HTR-8/SVneo (cell line): Measurements from ENCODE around the gene VEGFA.

Source experiments
- DNase-seq: peaks from one replicate; pipeline ENCODE4 v3.0.0; 2011; ENCODE audit warnings: low spot score, mixed read lengths; ENCODE audit not compliant: insufficient read length
- FAIRE-seq: peaks from 2 replicates; lab custom pipeline; 2011; peaks lifted over from hg19 to GRCh38; lab: Jason Lieb, UNC

VEGFA gene

DNA sequence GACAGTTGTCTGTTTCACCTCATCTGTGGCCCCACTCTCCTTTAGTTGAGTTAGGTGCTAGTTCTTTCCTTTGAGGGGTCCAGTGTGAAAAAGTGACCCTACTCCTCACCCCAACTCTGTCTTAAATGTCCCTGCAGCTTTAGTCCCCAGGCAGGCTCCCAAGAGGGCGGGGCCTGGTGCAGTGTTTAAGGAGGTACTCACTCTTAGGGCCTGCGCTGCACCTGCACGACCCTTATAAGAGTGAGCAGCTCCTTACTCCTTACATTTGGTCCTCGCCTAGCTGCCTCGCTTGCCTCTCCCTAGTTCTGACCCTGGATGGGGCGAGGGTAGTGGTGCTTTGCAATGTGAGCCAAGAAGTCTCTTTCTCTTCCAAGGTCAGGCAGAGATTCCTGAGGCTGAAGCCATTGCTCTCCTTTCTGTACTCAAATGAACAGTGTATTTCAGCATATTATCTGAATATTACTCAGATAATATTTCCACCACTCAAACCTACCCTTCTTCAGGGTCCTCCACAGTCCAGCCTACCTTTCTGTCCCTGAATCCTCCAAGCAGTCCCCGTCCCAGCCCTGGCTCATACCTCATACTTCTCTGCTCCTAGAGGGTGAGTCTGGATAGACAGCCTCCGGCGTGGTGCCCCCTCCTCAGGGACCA, 11.9 kb upstream of the VEGFA start:
- no peak for FAIRE-seq
- DNase-seq: no peak

DNA sequence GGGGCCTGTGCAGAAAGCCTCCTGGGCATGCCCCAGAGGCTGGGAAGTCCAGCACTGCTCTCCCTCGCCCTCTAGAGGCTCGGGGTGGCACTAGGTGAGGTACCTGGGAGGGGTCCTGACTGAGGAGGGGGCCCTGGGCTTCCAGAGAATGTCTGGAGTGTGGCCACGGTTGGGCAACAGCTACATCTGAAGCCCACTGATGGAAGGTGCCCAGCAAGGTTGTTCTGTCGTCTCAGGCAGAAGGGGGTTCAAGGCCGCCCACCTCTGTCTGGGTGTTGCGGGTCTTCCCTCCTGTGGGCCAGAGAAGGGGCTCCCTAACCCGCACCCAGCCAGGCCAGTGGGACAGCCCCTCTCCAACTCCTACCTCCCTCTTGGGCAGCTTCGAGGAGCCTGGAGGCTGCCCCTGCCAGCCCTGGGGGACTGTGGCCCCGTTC, 11.4 kb upstream of the VEGFA start:
- DNase-seq (no peak), FAIRE-seq (no peak)

DNA sequence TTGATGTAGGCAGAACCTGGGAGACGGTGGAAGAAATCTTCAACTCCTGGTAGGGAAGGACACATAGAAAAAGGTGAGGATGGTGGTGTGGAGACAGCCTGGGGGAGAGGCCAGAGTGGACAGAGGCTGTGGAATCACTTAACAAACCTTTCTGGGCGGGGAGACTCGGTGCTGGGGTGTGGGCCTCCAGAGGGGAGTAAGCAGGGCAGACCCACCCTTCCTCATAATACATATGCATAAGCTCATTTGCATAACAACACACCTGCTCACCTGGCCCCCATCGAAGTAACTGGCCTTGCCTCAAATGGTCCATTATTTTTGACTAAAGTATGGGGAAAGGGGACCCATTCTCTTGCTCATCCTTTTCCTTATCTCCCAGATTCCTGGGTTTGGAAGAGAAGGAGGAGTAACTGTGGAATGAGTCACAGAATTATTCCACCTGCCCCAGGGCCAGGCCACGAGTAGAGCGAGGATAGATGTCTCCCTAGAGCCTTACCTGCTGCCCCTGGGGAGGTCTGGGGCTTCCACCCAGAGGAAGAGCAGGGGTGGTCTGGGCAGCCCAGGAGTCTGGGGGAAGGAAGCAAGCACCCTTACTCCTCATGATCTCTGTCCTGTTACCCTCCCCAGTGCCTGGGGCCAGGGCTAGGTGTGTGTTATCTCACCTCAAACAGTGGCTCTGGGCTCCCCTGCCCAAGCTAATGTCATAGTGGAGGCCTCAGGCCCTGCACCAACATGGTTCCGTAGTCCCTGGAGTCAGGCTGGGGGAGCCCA, 10.7 kb upstream of the VEGFA start:
- FAIRE-seq (no peak), DNase-seq (no peak)

DNA sequence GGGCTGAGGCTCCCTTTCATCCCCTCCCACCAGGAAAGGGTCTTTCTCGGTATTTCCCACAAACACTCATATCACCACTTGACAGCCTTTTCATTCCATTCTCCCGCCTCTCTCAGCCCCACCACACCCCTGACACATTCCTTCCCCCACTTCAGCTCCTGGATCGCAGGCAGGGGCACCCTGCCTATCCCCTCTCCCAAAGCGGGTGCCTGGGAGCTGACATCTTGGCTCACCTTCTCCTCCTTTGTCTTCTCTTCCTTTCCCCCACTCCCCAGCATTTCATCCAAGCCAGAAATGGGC, 10.2 kb upstream of the VEGFA start:
- FAIRE-seq: no peak
- no peak for DNase-seq

DNA sequence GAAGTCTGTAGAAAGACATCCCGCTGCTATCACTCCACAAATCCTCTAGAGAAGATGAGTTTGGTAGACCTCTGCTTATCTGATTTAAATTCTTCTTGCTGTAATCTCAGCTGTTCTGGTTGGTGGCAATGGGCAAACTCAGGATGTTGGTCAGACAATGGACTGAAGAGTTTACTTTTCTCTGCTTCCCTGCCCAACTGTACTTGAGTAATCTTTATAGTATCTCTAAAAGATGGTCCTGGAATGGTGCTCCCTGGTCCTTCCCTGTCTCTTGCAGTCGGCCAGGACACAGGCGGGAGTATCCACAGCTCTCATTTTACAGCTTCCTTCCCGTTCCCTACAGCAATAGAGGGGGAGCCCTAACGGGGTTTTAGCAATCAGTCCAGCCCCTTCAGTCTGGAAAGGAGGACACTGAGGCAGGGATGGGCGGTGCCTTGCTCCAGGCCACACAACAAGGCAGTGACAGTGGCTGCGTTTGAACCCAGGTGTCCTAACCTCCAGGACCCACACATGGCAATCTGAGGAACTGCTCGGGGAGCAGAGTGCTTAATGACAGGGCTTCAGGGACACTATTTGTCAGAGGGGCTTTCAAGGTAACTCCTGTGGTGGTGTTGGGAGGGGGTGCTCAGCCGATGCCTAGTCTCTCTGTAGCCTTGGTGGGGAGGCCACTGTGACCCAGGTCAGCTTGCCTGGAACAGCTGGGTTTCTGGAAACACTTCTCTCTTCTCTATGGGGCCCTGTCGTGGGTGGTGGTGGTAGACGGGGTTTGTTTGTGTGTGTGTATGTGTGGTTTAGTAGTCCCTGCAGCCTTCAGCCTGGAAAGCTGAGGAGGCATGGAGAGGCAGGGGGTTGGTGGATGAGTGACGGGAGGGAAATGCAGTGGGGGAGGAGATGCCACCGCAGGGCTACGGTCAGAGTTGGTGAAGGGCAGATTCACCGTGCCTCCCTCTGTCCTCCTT, 9.5 kb upstream of the VEGFA start:
- DNase-seq: no peak
- no peak for FAIRE-seq

DNA sequence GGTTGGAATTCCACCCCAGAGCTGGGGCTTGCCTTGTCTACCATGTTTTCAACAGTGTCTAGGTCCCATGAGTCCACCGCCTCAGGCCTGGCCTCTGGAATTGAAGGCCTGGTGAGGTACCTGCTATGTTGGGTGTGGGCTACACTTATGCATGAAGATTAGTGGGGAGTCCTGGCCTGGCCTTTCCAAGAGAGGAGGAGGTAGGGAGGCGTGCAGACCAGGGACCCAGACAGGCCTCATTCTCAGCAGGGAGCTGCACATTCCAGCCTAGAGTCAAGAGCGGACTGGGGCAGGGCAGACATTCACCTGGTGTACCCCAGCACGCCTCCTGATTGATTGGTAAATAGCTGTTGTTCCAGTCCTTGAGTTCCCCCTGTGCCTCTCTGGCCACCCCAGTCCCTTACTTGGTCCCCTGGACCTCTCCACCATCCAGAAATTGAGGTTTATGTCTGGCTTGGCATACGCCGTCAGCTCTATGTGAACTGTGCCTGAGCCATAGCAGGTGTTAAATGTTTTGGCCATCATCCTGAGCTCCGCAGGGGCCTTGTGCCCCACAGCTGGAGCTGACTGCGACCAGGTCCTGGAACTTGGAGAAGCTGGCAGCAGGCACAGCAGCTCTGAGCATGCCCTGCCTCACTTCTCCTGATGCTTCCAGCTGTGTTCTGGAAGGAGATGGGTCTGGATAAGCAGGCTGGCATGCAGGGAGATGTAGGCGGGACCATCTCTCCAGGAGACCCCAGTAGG, 8.2 kb upstream of the VEGFA start:
- no peak for DNase-seq
- FAIRE-seq: no peak

DNA sequence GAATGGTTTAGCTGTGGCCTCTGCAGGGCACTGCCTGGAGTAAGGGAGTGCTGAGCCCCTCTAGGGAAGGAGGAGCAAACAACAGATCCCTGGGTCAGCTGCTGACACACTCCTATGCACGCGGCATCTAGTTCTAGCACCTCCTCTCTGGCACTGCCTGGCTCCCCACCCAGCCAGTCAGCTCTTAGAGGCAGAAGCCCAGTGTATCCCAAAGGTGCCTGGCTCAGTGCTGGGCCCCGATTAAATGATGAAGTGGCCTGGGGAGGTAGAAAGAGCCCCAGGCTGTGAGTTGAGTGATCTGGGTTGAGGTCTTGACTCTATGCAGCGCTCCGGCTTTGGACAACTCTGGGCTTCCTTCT, 7.6 kb upstream of the VEGFA start:
- FAIRE-seq (no peak), DNase-seq (no peak)

DNA sequence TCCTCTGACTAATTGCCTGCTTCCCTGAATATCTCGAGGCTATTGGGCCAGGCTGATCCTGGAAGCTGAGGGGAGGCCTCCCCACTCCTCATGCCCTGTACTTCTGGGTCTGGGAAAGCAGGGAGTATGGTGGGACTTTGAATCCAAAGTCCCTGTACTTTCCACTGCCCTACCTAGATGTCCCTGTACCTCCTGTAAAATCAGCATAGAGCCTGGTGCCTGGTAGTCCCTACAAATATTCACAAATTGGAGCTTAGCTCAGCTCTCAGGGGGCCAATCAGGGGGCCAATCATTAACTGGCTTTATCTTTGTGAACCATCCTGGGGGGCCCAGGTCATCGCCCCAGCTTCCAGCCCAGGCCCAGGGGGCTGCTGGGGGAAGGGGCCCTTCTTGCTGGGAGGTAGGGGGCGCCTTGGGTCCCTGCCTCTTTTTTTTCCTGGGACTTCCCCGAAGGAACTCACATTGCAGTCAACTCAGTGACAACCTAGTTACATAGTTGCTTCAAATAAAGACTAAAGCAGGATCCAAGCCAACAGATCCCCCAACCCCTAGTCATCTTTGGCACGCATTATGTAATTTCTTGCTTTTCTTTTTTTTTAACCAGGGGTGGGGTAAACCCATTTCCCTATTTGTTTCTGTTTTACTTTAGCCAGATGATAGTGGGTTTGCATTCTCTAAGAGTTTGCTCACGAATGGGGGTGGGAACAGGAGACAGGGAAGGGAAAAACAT, 6.9 kb upstream of the VEGFA start:
- no peak for DNase-seq
- no peak for FAIRE-seq

DNA sequence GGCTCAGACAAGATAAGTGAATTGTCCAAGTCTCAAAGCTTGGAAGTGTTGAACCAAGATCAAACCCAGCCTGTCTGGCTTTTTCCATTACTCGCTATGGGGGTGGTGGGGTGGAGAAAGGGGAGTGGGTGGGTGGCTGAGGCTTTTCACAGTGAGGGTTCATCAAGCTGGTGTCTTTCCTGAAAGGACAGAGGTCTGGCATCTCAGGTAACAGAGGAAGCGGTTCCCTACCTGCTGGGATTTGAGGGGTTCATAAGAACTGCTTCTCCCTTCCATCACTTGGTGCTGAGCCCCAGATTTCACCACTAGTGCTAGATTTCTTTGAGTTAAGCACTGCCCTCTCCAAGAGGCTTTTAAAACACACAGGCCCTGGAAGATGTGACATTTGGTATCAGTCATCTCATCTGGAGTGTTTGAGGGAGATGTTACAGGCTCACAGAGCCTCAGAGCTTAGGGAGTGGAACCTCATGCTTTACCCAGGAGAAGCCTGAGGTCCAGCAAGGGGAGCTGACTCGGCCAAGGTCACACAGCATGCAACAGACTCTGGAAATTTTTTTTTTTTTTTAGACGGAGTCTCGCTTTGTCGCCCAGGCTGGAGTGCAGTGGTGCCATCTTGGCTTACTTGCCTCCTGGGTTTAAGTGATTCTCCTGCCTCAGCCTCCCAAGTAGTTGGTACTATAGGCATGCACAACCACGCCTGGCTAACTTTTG, 6.0 kb upstream of the VEGFA start:
- no peak for DNase-seq
- no peak for FAIRE-seq

DNA sequence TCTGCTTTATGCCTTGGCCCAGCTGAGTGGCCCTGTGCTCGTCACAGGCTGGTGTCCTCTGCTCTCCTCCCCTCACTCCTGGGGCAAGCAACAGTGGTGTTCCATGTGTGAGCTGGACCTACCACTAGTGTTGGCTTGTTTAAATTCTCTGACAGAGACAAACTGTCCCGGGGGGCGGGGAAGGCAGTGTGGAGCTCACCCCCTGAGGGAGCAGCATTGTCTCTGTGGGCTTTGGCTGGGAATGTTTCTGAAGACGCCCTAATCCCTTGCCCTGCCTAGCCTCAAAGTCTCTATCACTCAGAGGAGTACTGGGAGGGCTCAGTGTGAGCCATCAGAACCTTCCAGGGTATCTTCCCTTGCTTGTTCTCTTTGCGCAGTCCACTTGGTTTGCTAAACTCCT, 5.2 kb upstream of the VEGFA start:
- DNase-seq: no peak
- FAIRE-seq: no peak

DNA sequence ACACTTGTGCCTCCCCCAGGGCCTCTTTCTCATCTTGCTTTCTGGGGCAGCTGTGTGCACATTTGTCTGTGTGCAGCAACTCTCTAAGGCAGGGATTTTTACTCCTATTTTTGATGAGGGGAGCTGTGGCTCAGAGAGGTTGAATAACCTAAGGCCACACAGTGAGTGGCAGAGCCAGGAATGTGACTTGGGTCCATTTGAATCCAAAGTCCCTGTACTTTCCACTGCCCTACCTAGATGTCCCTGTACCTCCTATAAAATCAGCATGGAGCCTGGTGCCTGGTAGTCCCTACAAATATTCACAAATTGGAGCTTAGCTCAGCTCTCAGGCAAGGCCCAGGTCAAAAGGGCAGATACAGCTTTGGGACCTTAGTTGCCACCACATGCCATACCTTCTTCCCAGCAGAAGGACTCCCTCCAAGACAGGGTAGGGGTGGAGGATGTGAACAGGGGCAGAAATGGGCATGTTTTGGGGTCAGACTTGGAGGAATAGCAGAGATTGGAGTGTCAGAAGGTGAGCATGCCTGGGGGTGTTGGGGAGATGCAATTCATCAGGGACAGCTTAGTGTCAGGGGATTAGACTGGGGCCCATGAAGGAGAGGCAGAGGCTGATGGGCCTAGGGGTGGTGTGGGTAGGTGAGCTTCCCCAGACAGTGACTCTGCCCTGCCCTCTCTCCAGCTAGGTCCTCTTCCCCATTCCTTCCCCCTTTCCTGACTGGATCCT, 4.1 kb upstream of the VEGFA start:
- no peak for DNase-seq
- FAIRE-seq: no peak

DNA sequence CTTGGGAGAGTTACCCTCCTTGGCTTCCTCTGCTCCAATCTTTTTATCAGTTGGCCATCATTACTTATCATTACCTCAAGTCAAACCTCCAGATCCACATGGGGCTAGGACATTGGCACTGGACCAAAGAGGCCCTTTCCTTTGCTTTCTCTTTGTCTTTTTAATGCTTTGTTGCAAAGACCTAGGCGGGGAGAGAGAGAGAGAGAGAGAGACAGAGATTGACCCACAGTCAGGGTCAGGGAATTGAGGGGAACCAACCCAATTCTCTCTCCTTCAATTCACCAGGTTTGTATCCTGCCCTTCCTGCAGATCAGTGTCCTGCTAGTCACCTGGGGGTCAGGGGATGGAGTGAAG, 3.5 kb upstream of the VEGFA start:
- DNase-seq (no peak), FAIRE-seq (no peak)

DNA sequence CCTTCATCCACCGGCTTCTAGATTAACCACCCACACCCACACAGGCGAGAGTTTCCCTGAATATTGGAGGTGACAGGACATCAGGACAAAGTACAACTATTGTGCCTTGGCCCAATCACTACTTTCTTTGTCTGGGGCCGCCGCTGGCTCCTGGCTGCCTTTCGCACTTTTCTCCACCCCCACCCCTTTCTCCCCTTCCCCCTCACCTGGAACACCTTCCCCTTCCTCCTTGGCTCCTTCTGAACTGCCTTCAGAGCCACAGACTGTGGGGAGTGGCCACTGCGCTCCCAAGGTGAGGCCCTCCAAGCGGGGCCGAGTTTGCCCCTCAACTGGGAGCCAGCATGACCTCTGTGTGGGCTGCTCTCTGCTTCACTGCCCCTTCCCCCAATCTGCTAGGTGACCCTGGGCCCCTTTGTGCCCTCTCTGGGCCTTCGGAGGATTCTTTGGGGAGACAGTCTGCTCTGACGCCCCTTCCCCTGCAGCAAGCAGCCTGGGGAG, 3.0 kb upstream of the VEGFA start:
- FAIRE-seq: no peak

DNA sequence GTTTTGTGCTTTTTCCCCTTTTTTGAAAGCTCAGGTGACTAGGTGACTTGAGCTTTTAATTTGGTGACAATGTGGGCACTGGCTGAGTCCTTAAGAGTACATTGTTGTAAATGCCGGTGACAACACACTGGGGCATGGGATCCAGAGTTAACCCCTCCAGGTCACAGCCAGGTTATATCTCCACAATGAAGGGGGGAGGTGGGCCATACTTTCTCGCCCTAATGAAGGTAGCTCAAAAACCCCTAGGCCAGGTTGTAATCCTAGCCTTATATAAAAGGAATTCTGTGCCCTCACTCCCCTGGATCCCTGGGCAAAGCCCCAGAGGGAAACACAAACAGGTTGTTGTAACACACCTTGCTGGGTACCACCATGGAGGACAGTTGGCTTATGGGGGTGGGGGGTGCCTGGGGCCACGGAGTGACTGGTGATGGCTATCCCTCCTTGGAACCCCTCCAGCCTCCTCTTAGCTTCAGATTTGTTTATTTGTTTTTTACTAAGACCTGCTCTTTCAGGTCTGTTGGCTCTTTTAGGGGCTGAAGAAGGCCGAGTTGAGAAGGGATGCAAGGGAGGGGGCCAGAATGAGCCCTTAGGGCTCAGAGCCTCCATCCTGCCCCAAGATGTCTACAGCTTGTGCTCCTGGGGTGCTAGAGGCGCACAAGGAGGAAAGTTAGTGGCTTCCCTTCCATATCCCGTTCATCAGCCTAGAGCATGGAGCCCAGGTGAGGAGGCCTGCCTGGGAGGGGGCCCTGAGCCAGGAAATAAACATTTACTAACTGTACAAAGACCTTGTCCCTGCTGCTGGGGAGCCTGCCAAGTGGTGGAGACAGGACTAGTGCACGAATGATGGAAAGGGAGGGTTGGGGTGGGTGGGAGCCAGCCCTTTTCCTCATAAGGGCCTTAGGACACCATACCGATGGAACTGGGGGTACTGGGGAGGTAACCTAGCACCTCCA, 2.2 kb upstream of the VEGFA start:
- no peak for DNase-seq
- FAIRE-seq: no peak

More for the DNA sequence above, 3.0 kb upstream of the VEGFA start:
- DNase-seq: no peak

DNA sequence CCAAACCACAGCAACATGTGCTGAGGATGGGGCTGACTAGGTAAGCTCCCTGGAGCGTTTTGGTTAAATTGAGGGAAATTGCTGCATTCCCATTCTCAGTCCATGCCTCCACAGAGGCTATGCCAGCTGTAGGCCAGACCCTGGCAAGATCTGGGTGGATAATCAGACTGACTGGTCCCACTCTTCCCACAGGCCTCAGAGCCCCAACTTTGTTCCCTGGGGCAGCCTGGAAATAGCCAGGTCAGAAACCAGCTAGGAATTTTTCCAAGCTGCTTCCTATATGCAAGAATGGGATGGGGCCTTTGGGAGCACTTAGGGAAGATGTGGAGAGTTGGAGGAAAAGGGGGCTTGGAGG, 1.5 kb upstream of the VEGFA start:
- FAIRE-seq (no peak), DNase-seq (no peak)

DNA sequence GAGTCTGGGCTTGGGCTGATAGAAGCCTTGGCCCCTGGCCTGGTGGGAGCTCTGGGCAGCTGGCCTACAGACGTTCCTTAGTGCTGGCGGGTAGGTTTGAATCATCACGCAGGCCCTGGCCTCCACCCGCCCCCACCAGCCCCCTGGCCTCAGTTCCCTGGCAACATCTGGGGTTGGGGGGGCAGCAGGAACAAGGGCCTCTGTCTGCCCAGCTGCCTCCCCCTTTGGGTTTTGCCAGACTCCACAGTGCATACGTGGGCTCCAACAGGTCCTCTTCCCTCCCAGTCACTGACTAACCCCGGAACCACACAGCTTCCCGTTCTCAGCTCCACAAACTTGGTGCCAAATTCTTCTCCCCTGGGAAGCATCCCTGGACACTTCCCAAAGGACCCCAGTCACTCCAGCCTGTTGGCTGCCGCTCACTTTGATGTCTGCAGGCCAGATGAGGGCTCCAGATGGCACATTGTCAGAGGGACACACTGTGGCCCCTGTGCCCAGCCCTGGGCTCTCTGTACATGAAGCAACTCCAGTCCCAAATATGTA, 957 bp upstream of the VEGFA start:
- FAIRE-seq (no peak), DNase-seq (no peak)
